ENCODE data around the gene ARHGEF37. TPM values are rescaled to one million over a fixed set of nuclear protein-coding genes. Genes with fewer than 3 reads are reported as not detected.
"Not testable (repeated sequence)": the region's sequence is repeated elsewhere in the genome, so short reads cannot be mapped to it uniquely, and the experiment has no call there.

Gene ARHGEF37
- total RNA-seq, 1 donor from 2014 or later = 9.2 TPM

GRCh38 chr5:149588936-149589335, 7.6 kb downstream of the ARHGEF37 start:
- TF ChIP-seq CTCF (IDR thresholded peaks at IDR 0.05; ENCODE audit: insufficient read depth, low read length, severe bottlenecking) = no peak
- FAIRE-seq (no peak), DNase-seq (ENCODE audit: low read depth) (no peak)
- Histone ChIP-seq H3K4me3 (ENCODE audit: low read depth, low read length) (no peak overlapping the region), H3K27me3 (ENCODE audit: control insufficient read depth, insufficient read depth, low read length) (no peaks in the 10 kb centered on the region), H3K36me3 (ENCODE audit: control insufficient read depth, insufficient read depth, low read length) (no peaks in the 10 kb centered on the region)

GRCh38 chr5:149593370-149593769, 12.1 kb downstream of the ARHGEF37 start:
- TF ChIP-seq CTCF (IDR thresholded peaks at IDR 0.05; ENCODE audit: insufficient read depth, low read length, severe bottlenecking) = no peak
- FAIRE-seq (no peak), DNase-seq (ENCODE audit: low read depth) (no peak)
- peaks cover 3% of the 10 kb centered on the region for H3K36me3 ChIP-seq (ENCODE audit: control insufficient read depth, insufficient read depth, low read length)
- H3K27me3 ChIP-seq (ENCODE audit: control insufficient read depth, insufficient read depth, low read length) = no peaks in the 10 kb centered on the region
- H3K4me3 ChIP-seq (ENCODE audit: low read depth, low read length) = no peak overlapping the region

- no peak overlapping the region for H3K4me3 ChIP-seq (ENCODE audit: low read depth, low read length)
- no peaks in the 10 kb centered on the region for H3K27me3 ChIP-seq (ENCODE audit: control insufficient read depth, insufficient read depth, low read length)
- H3K36me3 ChIP-seq (ENCODE audit: control insufficient read depth, insufficient read depth, low read length) = peaks cover 4% of the 10 kb centered on the region
- DNase-seq (ENCODE audit: low read depth) = no peak
- no peak for TF ChIP-seq CTCF (IDR thresholded peaks at IDR 0.05; ENCODE audit: insufficient read depth, low read length, severe bottlenecking)
- no peak for FAIRE-seq
Measured at GRCh38 chr5:149594206-149594895, 13.1 kb downstream of the ARHGEF37 start.

- not testable (repeated sequence) for H3K27me3 ChIP-seq (ENCODE audit: control insufficient read depth, insufficient read depth, low read length); H3K4me3 ChIP-seq (ENCODE audit: low read depth, low read length); FAIRE-seq; H3K36me3 ChIP-seq (ENCODE audit: control insufficient read depth, insufficient read depth, low read length); DNase-seq (ENCODE audit: low read depth)
Measured at GRCh38 chr5:149595105-149595504, 13.8 kb downstream of the ARHGEF37 start.

GRCh38 chr5:149596712-149597111, 15.4 kb downstream of the ARHGEF37 start:
- Histone ChIP-seq H3K36me3 (ENCODE audit: control insufficient read depth, insufficient read depth, low read length) (peaks cover 10% of the 10 kb centered on the region), H3K27me3 (ENCODE audit: control insufficient read depth, insufficient read depth, low read length) (no peaks in the 10 kb centered on the region), H3K4me3 (ENCODE audit: low read depth, low read length) (no peak overlapping the region)
- no peak for TF ChIP-seq CTCF (IDR thresholded peaks at IDR 0.05; ENCODE audit: insufficient read depth, low read length, severe bottlenecking)
- no peak for FAIRE-seq
- DNase-seq (ENCODE audit: low read depth) = no peak

GRCh38 chr5:149597618-149598017, 16.3 kb downstream of the ARHGEF37 start:
- no peaks in the 10 kb centered on the region for H3K27me3 ChIP-seq (ENCODE audit: control insufficient read depth, insufficient read depth, low read length)
- DNase-seq (ENCODE audit: low read depth) (no peak), FAIRE-seq (no peak)
- peaks cover 13% of the 10 kb centered on the region for H3K36me3 ChIP-seq (ENCODE audit: control insufficient read depth, insufficient read depth, low read length)
- no peak overlapping the region for H3K4me3 ChIP-seq (ENCODE audit: low read depth, low read length)
- TF ChIP-seq CTCF (IDR thresholded peaks at IDR 0.05; ENCODE audit: insufficient read depth, low read length, severe bottlenecking) = no peak

- H3K4me3 ChIP-seq (ENCODE audit: low read depth, low read length); H3K27me3 ChIP-seq (ENCODE audit: control insufficient read depth, insufficient read depth, low read length); FAIRE-seq; DNase-seq (ENCODE audit: low read depth): not testable (repeated sequence)
- H3K36me3 ChIP-seq (ENCODE audit: control insufficient read depth, insufficient read depth, low read length) = peaks cover 13% of the 10 kb centered on the region
Measured at GRCh38 chr5:149598234-149598633, 16.9 kb downstream of the ARHGEF37 start.

Measured in bronchial epithelial cell (primary cell).